Upper lobe of left lung (tissue), 4 donors: ENCODE results near the gene SPDYE2.
"Not testable (repeated sequence)": the region's sequence is repeated elsewhere in the genome, so short reads cannot be mapped to it uniquely, and the experiment has no call there.

ENCODE experiments used
- CTCF ChIP-seq, 6 experiments: fragments of 450-650 bp in 4 of 6; fragments of 200-600 bp in 2 of 6; sonication (generic) in 2 of 6; IDR thresholded peaks; one replicate each; pipeline ENCODE4 v1.5.1; 2016 to 2019; ENCODE audit warnings: antibody characterized with exemption in 6 of 6
- POLR2A ChIP-seq, 4 donors: fragments of 450-650 bp; IDR thresholded peaks; one replicate each; pipeline ENCODE4 v1.5.1; 2016 to 2017; ENCODE audit warnings: antibody characterized with exemption in 4 of 4, mild to moderate bottlenecking in 2 of 4
- POLR2AphosphoS5 ChIP-seq, 2 donors: sonication (generic); formaldehyde crosslinking; IDR thresholded peaks; one replicate each; pipeline ENCODE4 v1.5.1; 2017; ENCODE audit warnings: antibody characterized with exemption in 2 of 2

GRCh38 chr7:102507410-102508088 is 43.5 kb upstream of the SPDYE2 start:
- TF ChIP-seq POLR2A, CTCF, POLR2AphosphoS5 (IDR thresholded peaks at IDR 0.05): not testable (repeated sequence)
